ENCODE measurements around the gene EGFLAM. TPM values are rescaled to one million over a fixed set of nuclear protein-coding genes. Genes with fewer than 3 reads are reported as not detected.

Gene EGFLAM
- total and polyA plus RNA-seq, 2 donors (not counting 3 experiments of a cell fraction or from before 2014, with no cell fraction given) = 1.2 to 2.7 TPM

DNA sequence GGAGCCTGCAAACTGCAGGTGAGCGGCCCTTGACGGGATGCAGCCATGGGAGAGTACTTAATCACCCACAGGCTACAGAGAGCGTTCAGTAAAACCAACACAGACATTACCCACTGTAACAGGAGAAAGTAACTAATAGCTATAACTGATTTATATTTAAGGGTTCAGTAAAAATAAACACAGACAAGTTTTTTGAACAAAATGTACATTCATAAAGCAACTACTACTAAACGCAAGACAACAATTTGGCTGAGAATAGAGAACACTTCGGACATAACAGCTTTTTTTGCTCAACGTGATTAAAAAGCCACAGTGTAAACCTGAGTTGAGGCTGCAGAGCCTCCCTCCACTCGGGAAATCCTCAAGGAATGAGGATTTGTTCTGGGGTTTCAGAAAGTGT, 236.4 kb downstream of the EGFLAM start:
- Histone ChIP-seq H3K9ac (replicated peaks; ENCODE audit: extremely low read depth, insufficient read depth, low read length) (no peak overlapping the region), H4K20me1 (replicated peaks; ENCODE audit: control insufficient read depth, extremely low read depth, insufficient read depth, low read length) (no peaks in the 10 kb centered on the region), H2AFZ (ENCODE audit: low read depth, low read length) (no peak overlapping the region), H3K27ac (ENCODE audit: insufficient read depth, low read depth, low read length) (no peak overlapping the region), H3K9me1 (replicated peaks; ENCODE audit: control insufficient read depth, extremely low read depth, insufficient read depth, low read length) (no peaks in the 10 kb centered on the region), H3K27me3 (ENCODE audit: control insufficient read depth in 2 of 2, insufficient read depth in 2 of 2, low read length in 2 of 2) (no peaks in the 10 kb centered on the region), H3K4me2 (ENCODE audit: insufficient read depth, low read length) (no peak overlapping the region), H3K4me1 (ENCODE audit: control insufficient read depth, extremely low read depth, insufficient read depth, low read length) (no peaks in the 10 kb centered on the region), H3K36me3 (ENCODE audit: control insufficient read depth in 2 of 2, extremely low read depth in 1 of 2, insufficient read depth in 2 of 2, low read length in 2 of 2) (no peaks in the 10 kb centered on the region), H3K9me3 (replicated peaks; ENCODE audit: control insufficient read depth, insufficient read depth, low read length) (no peaks in the 10 kb centered on the region), H3K4me3 (replicated peaks in 1 of 3; ENCODE audit: insufficient read depth in 1 of 3, low read depth in 1 of 3, low read length in 3 of 3) (no peak overlapping the region), H3K79me2 (ENCODE audit: control insufficient read depth, insufficient read depth, low read length) (no peaks in the 10 kb centered on the region)
- TF ChIP-seq, protein P1, sequence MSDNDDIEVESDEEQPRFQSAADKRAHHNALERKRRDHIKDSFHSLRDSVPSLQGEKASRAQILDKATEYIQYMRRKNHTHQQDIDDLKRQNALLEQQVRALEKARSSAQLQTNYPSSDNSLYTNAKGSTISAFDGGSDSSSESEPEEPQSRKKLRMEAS (IDR thresholded peaks at IDR 0.05; ENCODE audit: insufficient read depth, insufficient read length) = no peak
- TF ChIP-seq JUN (IDR thresholded peaks at IDR 0.05; ENCODE audit: borderline replicate concordance, insufficient read depth, insufficient read length, low read depth) (no peak), MYC (IDR thresholded peaks at IDR 0.05; ENCODE audit: low read depth, low read length) (no peak), CTCF (IDR thresholded peaks at IDR 0.05; ENCODE audit: extremely low read depth in 1 of 2, insufficient read depth in 1 of 2, low read depth in 1 of 2, low read length in 2 of 2) (no peak), EZH2 (IDR thresholded peaks at IDR 0.05; ENCODE audit: borderline replicate concordance, low read depth, low read length, severe bottlenecking) (no peak), GATA2 (IDR thresholded peaks at IDR 0.05; ENCODE audit: insufficient read depth, insufficient read length, low read depth, low read length) (no peak), FOS (IDR thresholded peaks at IDR 0.05; ENCODE audit: borderline replicate concordance, insufficient read depth, low read length) (no peak), POLR2AphosphoS5 (IDR thresholded peaks at IDR 0.05; ENCODE audit: insufficient read depth, low read depth, low read length) (no peak)
- peak; percentile 18 for FAIRE-seq
- BruUV-seq (replicated peaks) = no TSS peak
- DNase-seq (ENCODE audit: low read depth, low spot score) = no peak
- dilution Hi-C loops (cut with MboI; ENCODE audit: extremely low pct_ligation_motif_present, low sequenced_read_pairs) (no loop called here), intact Hi-C loops (cut with micrococcal nuclease) (no loop called here)
- ChIA-PET CTCF (interaction anchor here (2.1 kb wide), 1 partner anchor 53 kb away, joined by 10 read pairs; no protein-coding TSS in a partner anchor), POLR2A (no interaction called here)
